Measurements from ENCODE around the gene APCS.

APCS gene

DNA sequence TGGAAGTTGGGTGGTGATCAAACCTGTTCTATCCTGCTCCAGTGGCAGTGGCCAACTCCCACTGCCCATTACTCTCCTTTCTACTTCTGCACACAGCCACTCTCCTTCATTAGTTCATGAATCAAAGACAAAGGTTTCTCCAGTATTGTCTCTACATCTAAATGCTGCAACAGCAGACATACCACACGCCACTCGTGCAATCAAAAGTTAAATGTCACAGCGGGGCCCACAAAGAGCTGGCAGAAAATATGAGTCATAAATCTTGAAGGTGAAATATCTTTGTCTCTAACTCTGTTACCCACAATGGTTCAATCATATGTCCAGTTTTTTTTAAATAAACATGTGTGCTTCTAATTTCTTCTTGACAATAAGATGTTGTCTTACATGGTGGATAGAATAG lies 13.3 kb downstream of the APCS start:
- DNase-seq (ENCODE audit: insufficient read length, low spot score) (no peak), FAIRE-seq (no peak)
- no peak for TF ChIP-seq POLR2A (IDR thresholded peaks at IDR 0.05; ENCODE audit: low read depth, low read length)

DNA sequence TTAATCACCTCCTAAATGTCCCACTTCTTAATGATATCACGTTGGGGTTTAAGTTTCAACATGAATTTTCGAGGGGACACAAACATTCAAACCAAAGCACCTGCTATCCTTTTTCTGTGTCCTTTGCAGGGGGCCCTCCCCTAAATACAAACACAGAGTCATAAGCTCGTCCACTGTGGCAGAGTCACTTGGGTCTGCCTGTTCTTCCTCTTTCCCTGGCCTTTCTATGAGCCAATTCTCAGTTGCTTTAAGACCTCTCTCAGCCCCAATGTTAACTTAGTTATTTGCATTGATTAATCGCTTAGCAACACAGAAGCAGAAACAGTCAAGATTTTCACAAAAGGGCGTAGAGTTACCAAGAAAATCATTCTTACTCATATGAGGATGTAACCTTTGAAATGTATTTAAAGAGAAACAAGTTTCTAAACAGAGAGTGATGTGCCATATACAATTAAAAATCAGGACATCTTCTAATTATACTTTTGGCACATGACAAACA lies 14.9 kb downstream of the APCS start:
- FAIRE-seq (no peak), DNase-seq (ENCODE audit: insufficient read length, low spot score) (no peak)
- no peak for TF ChIP-seq POLR2A (IDR thresholded peaks at IDR 0.05; ENCODE audit: low read depth, low read length)

DNA sequence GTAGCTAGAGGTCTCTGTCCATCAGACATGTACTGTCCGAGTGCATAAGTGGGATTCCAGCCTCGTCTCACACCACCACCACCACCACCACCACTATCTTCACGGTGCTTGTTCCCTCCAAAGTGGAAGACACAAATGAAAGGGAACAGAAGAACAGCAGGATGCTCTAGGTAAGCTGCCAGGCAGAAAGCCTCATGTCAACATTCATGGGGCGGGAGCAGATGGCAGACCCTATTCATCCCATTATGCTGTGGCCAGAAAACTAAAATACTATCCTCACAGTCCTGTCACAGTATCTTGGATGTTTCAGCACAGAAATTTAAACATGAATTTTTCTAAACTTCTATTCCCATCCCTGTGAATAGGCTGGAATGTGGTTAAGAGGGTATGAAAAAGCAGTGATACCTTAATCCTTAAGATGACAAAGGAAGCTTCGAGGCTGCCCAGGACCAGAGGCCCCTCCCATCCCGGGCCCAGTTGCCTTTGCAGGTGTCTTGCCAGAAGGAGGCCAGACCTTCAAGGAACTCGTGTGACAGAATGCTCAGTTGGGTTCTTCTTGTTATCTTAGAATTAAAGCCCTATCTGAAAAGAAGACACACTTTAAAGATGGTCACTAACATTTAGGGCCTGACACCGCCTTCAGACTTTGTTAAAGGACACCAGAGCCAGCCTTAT lies 24.7 kb downstream of the APCS start:
- no peak for TF ChIP-seq POLR2A (IDR thresholded peaks at IDR 0.05; ENCODE audit: low read depth, low read length)
- DNase-seq (ENCODE audit: insufficient read length, low spot score): no peak
- FAIRE-seq: no peak

DNA sequence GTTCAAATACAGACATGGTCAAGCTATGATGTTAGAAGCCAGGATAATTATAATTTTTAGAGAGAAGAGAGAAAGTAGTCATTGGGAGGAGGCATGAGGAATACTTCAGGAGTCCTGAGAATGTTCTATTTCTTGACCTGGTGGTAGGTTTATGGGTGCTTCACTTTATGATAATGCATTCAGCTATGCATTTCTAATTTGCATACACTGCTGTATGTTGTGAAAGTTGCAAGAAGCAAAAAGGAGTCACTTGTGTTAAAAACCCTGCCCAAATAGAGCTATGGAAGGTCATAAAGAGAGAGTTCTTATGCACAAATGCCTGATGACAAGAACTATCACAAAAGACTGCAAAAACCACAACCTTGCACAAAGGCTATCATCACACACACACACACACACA lies 45.3 kb downstream of the APCS start:
- FAIRE-seq: no peak

More for the DNA sequence above, 45.3 kb downstream of the APCS start:
- TF ChIP-seq POLR2A (IDR thresholded peaks at IDR 0.05; ENCODE audit: low read depth, low read length): no peak
- no peak for DNase-seq (ENCODE audit: insufficient read length, low spot score)
